GM18517 (cell line): ENCODE results near the gene KIZ.

Experiments used
- ATAC-seq: cut with Tn5 transposase; IDR thresholded peaks from one replicate; pipeline ENCODE4 v1.9.1; 2021; ENCODE audit warnings: mild to moderate bottlenecking, moderate library complexity; ENCODE audit not compliant: unreplicated experiment

KIZ gene, protein sequence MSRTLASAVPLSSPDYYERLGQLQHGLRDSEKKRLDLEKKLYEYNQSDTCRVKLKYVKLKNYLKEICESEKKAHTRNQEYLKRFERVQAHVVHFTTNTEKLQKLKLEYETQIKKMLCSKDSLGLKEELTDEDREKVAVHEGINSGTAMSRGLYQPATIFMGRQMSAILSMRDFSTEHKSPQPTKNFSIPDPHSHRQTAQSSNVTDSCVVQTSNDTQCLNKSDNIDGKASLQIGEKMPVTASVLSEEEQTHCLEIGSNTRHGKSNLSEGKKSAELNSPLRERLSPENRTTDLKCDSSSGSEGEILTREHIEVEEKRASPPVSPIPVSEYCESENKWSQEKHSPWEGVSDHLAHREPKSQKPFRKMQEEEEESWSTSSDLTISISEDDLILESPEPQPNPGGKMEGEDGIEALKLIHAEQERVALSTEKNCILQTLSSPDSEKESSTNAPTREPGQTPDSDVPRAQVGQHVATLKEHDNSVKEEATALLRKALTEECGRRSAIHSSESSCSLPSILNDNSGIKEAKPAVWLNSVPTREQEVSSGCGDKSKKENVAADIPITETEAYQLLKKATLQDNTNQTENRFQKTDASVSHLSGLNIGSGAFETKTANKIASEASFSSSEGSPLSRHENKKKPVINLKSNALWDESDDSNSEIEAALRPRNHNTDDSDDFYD

DNA sequence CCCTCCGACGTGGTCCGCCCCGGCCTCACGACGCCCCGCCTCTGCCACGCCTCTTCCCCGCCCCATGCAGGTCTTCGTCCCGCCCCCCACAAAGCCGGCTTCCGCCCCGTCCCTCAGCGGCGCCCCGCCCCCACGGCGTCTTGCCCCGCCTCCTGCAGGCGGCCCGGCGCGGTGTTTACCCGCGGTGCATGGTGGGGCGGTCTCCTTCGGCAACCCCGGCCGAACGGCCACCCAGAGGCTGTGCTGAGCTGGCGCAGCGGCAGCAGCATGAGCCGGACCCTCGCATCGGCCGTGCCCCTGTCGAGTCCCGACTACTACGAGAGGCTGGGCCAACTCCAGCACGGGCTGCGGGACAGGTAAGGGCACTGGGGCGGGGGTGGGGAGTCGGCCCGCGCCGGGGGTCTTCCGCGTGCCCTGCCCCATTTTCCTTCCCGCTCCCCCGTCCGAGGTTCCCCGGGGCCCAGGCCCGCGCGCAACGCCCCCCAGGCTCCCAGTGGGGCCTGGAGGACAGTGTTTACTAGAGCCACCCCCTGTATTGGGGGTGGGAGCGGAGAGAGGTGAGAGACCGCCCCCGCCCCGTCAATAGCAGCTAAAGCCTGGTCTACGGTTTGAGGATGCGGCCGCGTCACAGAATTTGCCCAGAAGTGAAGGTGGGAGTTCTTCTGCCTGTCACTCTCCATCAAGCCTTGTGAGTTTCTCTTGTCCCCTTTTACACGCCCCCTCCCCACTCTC is at the start of gene KIZ:
Gene KIZ, plus strand, starts transcription at position 234 of the 732 bp plus-strand sequence. Its CDS starts 34 bp downstream, at position 268.
- ATAC-seq: peak; percentile 90

DNA sequence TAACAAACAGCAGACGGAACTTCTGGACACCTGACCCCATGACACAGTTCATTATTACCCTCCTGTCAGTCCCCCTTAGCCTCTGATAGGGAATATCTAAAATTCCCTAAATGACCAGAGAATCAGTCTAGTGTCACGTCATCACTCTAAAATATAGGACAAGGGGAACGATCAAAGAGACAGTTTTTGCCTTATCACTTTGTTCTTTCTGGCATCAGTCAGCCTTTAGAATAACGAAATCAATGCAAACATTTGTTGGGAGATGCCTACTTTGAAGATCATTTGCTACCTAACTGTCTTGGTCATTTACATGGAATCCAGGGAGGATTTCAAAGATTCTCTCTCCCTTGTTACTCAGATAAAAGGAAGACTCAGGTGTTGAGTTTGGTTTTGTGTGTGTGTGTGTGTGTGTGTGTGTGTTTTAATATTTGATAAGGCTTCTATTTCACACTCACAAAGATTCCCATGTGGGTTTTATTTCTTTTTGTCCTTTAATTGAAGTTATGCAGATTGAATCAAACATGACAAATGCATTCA is 48.0 kb upstream of the KIZ start:
- ATAC-seq: no peak

DNA sequence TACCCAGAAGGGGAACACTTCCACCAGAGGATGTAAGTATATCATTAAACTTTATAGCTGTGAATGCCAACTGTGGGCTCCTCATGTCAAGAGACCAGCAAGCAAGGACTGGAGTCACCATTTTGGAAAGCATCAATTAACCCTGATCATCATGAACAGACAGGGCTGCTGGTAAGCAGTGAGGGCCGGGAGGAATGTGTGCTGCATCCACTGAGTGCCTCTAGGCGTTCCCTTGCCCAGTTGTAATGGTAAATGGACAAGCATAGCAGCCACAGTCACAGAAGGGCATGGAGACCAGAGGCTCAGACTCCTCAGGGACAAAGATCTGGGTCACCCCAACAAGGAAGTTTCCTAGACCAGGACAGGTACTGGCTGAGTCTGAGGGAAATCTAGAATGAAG is 43.3 kb upstream of the KIZ start:
- ATAC-seq: no peak

- no peak for ATAC-seq
These were observed 42.0 kb upstream of the KIZ start for GRCh38 chr20:21083825-21084325.

- no peak for ATAC-seq
These were observed 37.9 kb upstream of the KIZ start for GRCh38 chr20:21087862-21088540.

- ATAC-seq: no peak
These were observed 36.5 kb upstream of the KIZ start for GRCh38 chr20:21089391-21089790.

DNA sequence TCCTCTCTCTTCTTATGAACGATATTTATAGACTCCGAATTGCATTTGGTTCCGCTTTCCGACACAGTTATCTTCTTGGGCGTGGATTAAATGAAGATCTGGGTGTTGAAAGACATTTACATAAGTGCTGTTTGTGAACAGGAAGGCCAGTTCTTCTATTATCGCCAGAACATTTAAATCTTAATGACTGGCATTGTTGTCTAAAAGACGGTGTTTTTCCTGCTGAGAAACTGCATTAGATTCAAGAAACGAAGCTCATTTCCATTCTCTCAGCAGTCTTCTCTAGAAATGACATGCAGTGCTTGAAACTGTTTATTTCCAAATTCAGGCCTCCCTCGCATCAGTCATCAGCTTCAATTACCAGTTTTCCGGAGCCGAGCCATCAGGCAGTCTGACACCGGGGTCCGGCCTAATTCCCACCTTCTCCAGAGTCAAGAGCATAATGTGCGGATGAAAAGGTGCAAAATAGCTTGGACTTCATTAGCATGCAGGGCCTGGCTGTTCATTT is 35.7 kb upstream of the KIZ start:
- ATAC-seq: no peak

GRCh38 chr20:21090721-21091120 is 35.2 kb upstream of the KIZ start:
- no peak for ATAC-seq

- no peak for ATAC-seq
These were observed 33.1 kb upstream of the KIZ start for GRCh38 chr20:21092806-21093205.

DNA sequence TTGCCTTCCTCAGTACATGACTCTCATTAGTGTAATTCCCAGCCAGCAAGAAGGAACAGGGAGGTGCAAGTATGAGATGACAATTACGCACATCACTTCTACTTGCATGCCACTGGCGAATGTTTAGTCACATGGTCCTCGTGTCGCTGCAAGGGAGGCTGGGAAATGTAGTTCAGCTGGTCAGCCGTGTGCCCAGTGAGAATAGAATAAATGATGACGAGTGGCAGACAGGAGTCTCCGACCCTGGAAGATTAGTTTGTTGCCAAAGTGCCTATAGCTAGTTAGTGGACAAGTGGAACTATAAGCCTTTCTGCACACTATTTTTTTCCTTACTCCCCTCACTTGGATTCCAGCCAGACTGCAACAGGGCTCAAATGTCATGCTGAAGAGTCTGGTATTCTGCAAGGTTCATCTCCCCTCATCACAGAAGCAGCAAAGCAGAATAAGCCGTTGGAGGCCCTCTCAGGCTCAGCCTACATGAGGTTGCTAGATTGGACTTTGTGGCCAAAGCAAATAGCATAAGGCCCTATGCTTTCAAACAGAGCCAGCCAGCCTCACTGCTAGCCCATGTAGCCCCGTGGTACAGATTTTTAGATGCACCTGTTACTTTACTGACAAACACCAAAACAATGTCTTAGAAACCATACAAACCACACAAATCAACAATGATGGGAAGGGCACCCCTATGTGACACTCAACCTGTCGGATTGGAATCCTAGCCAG is 29.4 kb upstream of the KIZ start:
- no peak for ATAC-seq

DNA sequence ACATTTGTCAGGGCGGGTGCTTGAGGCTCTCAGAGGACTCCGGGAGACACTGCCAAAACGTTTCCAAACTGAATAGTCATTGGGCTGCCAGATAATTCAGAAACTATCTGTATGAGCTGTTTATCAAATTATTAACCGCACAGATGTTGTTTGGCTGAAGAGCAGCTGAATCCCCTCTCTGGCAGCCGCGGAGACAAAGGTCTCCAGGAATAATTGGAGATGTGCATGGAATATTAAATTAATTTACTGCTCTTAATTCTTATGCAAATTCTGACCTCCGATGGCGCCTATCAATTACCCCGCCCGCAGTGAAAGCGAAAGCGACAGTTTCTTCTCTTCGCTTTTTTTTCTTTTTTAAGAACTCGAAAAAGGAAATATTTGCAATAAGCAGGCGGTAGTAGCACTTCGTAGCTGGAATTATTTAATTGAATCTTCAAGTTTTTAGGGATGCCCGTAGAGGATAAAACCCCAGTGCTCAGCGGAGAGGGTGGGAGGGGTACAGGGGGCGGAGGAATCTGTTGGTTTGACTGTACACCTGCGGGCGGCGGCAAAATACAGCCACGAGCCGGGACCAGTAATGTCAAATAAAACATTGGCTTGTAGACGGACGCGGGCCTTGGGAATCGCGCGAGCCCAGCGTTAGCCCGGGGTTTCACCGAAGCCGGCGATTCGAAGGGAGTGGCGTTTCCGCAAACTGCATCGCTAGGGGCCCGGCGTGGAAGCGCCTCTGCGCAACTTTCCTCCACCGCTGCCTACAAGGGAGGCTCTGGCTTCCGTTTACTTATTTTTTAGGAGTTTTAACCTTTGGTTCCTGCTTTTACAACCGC is 25.9 kb upstream of the KIZ start:
- peak; percentile 35 for ATAC-seq

DNA sequence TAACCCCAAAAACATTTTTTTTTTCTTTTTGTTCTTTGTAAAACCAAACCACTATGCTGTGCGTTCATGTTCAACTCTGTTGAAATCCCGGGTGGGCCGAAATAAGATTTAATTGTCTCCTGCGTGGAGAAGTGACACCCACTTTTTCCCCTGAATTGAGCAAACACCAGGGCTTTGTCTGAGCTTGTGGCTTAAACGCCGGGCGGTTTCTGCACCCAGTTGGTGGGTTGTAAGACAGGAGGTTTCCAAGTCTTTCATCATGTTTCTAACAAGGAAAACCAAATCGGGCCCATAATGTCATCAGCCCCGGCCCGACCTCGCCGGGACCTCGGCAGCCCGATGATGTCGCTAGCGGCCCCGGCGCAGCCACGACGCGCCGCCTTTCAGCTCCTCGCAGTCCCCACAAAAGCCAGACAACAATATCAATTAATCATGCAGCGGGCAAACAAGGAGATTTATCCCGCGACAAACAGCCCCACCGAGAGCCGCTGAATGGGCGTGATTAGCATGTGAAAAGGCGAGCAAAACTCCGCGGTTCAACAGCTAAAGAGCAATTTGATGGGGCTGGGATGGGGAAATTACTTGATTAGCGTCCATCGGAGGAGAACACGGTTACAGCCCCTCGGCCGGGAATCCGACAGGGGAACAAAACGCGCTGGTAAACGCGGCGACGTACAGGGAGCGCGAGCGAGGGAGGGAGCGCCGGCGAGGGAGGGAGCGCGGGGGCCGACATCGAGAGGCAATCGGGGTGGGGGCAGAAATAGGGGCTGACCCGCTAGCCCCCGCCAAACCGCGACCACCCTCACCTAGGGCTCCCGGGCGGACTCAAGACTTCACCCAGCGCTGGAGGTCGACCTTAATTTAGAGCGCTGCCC is 25.1 kb upstream of the KIZ start:
- peak; percentile 17 for ATAC-seq

DNA sequence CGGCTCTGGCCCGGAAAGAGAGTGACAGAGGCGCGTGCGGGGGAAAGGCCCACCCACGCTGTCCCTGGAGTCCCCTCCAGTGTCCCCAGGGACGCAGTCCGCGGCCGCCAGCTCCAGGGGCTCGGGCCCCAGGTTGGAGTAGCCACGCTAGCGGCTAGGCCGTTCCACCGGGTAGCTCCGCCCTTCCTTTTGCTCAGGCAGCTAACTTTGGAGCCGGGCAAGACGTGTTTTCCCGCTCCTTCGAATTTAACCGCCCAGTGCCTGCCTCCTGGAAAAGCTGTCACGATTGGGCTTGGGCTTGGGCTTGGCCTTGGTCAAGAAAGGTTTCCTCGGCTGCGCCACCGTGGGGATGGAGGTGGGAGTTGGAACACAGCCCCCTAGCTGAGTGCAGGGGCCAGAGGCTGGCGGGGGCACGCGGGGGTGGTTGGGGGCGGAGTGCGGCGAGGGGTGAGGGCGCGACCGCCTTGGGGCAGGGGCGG is 24.4 kb upstream of the KIZ start:
- ATAC-seq: no peak

GRCh38 chr20:21101932-21102575 is 23.8 kb upstream of the KIZ start:
- ATAC-seq: no peak

GRCh38 chr20:21102603-21103311 is 23.1 kb upstream of the KIZ start:
- no peak for ATAC-seq

- no peak for ATAC-seq
These were observed 22.1 kb upstream of the KIZ start for GRCh38 chr20:21103582-21104465.
